Chondrocyte (in vitro differentiated cells): Measurements from ENCODE around the gene ISX. TPM values are rescaled to one million over a fixed set of nuclear protein-coding genes. Genes with fewer than 3 reads are reported as not detected.

ENCODE experiments used
- DNase-seq: peaks from one replicate; pipeline ENCODE4 v3.0.0; 2021; ENCODE audit warnings: mixed read lengths, low spot score
- H3K27ac Mint-ChIP-seq: one replicate; pipeline ENCODE4 v1.8.0; 2021; ENCODE audit warnings: mild to moderate bottlenecking, moderate library complexity, mixed read lengths; ENCODE audit not compliant: unreplicated experiment
- H3K27me3 Mint-ChIP-seq: 2 replicates; pipeline ENCODE4 v1.8.0; 2021; ENCODE audit warnings: low read depth, mixed read lengths
- H3K36me3 Mint-ChIP-seq: 2 replicates; pipeline ENCODE4 v1.8.0; 2021; ENCODE audit warnings: low read depth, mixed read lengths
- H3K4me1 Mint-ChIP-seq: 2 replicates; pipeline ENCODE4 v1.8.0; 2021; ENCODE audit warnings: low read depth, mild to moderate bottlenecking, mixed read lengths
- H3K4me3 Mint-ChIP-seq: one replicate; pipeline ENCODE4 v1.8.0; 2021; ENCODE audit warnings: mild to moderate bottlenecking, moderate library complexity, mixed read lengths; ENCODE audit not compliant: unreplicated experiment
- H3K9me3 Mint-ChIP-seq: 2 replicates; pipeline ENCODE4 v1.8.0; 2021; ENCODE audit warnings: low read depth, mixed read lengths
- total RNA-seq: library from RNA; stranded (reverse); gene quantifications from 3 replicates; pipeline ENCODE4 v1.2.1, GENCODE V29; 2021
- TF ChIP-seq, protein P1 (sequence below): fragments of 200-600 bp; sonication (generic); IDR thresholded peaks from 2 replicates; pipeline ENCODE4 v1.5.0; 2021; ENCODE audit warnings: antibody characterized with exemption, mild to moderate bottlenecking, moderate library complexity

ISX gene
- total RNA-seq, 1 donor from 2014 or later, result not detected

DNA sequence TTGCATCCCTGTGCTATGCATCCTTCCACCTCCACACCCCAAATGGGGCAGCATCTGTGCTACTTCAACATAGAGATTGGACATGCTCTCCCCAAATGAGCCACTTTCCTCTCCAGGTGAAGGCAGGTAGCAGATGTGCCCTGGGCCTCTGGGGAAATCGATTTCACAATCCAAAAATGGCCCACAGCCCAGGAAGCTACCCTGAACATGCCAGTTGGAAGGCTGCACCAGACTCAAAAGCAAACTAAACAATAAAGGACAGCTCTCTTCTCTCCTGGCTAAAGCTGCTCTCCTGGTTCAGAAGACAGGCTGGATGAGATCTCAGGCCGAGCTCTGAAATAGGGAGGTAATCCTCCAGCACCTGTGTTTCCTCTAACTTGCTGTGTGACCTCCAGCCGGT is 19.7 kb downstream of the ISX start:
- Mint-ChIP-seq H3K36me3 (no peaks in the 10 kb centered on the region), H3K4me3 (no peak overlapping the region), H3K4me1 (no peaks in the 10 kb centered on the region), H3K27me3 (peaks cover 9% of the 10 kb centered on the region), H3K27ac (no peak overlapping the region), H3K9me3 (no peaks in the 10 kb centered on the region)
- TF ChIP-seq, protein P1, sequence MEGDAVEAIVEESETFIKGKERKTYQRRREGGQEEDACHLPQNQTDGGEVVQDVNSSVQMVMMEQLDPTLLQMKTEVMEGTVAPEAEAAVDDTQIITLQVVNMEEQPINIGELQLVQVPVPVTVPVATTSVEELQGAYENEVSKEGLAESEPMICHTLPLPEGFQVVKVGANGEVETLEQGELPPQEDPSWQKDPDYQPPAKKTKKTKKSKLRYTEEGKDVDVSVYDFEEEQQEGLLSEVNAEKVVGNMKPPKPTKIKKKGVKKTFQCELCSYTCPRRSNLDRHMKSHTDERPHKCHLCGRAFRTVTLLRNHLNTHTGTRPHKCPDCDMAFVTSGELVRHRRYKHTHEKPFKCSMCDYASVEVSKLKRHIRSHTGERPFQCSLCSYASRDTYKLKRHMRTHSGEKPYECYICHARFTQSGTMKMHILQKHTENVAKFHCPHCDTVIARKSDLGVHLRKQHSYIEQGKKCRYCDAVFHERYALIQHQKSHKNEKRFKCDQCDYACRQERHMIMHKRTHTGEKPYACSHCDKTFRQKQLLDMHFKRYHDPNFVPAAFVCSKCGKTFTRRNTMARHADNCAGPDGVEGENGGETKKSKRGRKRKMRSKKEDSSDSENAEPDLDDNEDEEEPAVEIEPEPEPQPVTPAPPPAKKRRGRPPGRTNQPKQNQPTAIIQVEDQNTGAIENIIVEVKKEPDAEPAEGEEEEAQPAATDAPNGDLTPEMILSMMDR, result no peak
- DNase-seq, result no peak

DNA sequence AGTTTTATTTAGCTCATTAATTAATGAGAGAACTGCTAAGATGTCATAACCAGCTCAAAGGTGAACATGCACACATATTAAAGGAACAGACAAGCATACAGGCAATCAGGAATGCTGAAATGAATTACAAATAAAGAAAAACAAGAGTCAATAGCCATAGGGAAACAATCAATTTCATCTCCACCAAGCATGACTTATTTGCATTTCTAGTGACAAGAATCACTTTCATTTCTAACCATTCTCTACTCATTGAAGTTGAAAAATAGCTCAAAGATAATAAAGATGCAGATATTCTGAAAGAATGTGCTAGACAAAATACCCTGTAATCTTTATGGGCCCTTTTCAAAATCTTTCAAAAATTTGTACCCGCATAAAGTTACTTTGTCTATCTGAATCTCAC is 23.2 kb downstream of the ISX start:
- H3K27me3 Mint-ChIP-seq, result peaks cover 16% of the 10 kb centered on the region
- no peaks in the 10 kb centered on the region for H3K36me3 Mint-ChIP-seq
- no peak overlapping the region for H3K4me3 Mint-ChIP-seq
- H3K9me3 Mint-ChIP-seq, result no peaks in the 10 kb centered on the region
- TF ChIP-seq, protein P1, result no peak
- H3K4me1 Mint-ChIP-seq, result no peaks in the 10 kb centered on the region
- no peak for DNase-seq
- H3K27ac Mint-ChIP-seq, result no peak overlapping the region

DNA sequence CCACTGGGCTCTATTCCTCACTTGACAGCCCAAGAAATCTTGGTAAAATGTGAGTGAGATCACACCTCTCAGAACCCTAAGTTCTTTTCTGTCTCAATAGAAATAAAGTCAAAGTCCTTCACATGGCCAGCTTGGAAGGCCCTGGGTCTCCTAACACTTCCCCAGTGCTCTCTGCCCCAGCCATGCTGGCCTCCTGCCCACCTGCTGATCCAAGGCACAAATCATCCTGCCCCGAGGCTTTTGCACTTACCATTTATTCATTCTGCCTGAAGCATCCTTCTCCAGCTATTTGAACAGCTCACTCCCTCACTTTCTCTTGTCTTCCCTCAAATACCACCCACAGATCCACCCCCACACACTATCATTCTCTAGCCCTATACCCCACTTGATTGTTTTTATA is 26.4 kb downstream of the ISX start:
- Mint-ChIP-seq H3K27me3 (peaks cover 18% of the 10 kb centered on the region), H3K4me1 (no peaks in the 10 kb centered on the region), H3K27ac (no peak overlapping the region), H3K4me3 (no peak overlapping the region), H3K9me3 (peaks cover 3% of the 10 kb centered on the region), H3K36me3 (no peaks in the 10 kb centered on the region)
- no peak for DNase-seq
- TF ChIP-seq, protein P1, result no peak

DNA sequence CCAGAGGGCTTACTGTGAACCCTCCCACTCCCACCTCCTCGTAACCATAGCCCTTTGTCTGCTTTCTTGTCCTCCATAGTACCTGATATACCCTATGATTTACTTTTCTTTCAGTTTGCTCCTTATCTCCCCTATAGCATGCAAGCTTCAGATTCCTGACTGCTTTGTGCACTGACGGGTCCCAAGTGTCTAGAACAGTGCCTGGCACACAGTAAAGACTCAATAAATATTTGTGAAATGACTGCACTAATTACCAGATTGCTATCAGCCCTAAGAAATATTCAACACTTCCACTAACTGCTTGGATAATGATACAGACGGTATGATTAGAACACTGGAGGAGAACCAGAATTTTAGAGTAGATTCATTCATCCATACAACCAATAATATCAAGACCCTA is 33.0 kb downstream of the ISX start:
- Mint-ChIP-seq H3K27me3 (peaks cover 5% of the 10 kb centered on the region), H3K36me3 (no peaks in the 10 kb centered on the region), H3K27ac (no peak overlapping the region), H3K9me3 (peaks cover 3% of the 10 kb centered on the region), H3K4me1 (no peaks in the 10 kb centered on the region), H3K4me3 (no peak overlapping the region)
- DNase-seq, result no peak
- TF ChIP-seq, protein P1, result no peak

DNA sequence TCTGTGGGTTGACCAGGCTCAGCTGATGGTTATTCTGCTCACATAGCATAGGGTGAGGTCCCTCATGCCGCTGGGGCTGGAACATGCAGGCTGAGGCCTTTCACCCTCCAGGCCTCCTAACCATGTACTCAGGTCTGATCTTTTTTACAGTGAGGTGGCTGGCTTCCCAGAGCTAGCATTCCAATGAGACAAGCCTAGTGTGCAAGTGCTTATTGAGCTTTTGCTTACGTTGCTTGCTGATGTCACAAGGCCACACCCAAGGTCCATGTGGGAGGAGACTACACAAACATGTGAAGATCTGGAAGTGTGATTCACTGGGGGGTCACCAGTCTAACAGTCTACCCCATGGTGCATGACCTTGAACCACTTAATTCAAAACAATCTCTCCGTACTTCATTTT is 33.9 kb downstream of the ISX start:
- peaks cover 3% of the 10 kb centered on the region for H3K9me3 Mint-ChIP-seq
- H3K36me3 Mint-ChIP-seq, result no peaks in the 10 kb centered on the region
- no peak for DNase-seq
- no peak overlapping the region for H3K4me3 Mint-ChIP-seq
- peaks cover 5% of the 10 kb centered on the region for H3K27me3 Mint-ChIP-seq
- no peaks in the 10 kb centered on the region for H3K4me1 Mint-ChIP-seq
- TF ChIP-seq, protein P1, result no peak
- no peak overlapping the region for H3K27ac Mint-ChIP-seq
